Activated CD4-positive, CD25-positive, alpha-beta regulatory T cell treated with anti-CD3 and anti-CD28 coated beads, Interleukin-2, amount 50 U/mL, for 72 hours (primary cell): ENCODE data around the gene METTL21C.

Experiments used
- DNase-seq: peaks from one replicate; pipeline ENCODE4 v3.0.0; 2021

METTL21C gene

GRCh38 chr13:102694937-102695336 is at the start of gene METTL21C:
Gene METTL21C (minus strand): TSS chr13:102695044. CDS start chr13:102694498, 546 bp downstream.
- DNase-seq: no peak

- no peak for DNase-seq
Measured at GRCh38 chr13:102742506-102742905, 47.7 kb upstream of the METTL21C start.

GRCh38 chr13:102742101-102742500 is 47.3 kb upstream of the METTL21C start:
- no peak for DNase-seq

GRCh38 chr13:102729560-102730270 is 34.9 kb upstream of the METTL21C start:
- no peak for DNase-seq

GRCh38 chr13:102726430-102726829 is 31.6 kb upstream of the METTL21C start:
- no peak for DNase-seq

GRCh38 chr13:102724923-102725322 is 30.1 kb upstream of the METTL21C start:
- no peak for DNase-seq

GRCh38 chr13:102721800-102722231 is 27.0 kb upstream of the METTL21C start:
- DNase-seq: no peak

GRCh38 chr13:102718746-102719145 is 23.9 kb upstream of the METTL21C start:
- DNase-seq: no peak

GRCh38 chr13:102715447-102715846 is 20.6 kb upstream of the METTL21C start:
- no peak for DNase-seq

- DNase-seq: no peak
Measured at GRCh38 chr13:102710261-102710679, 15.4 kb upstream of the METTL21C start.

GRCh38 chr13:102709536-102709935 is 14.7 kb upstream of the METTL21C start:
- DNase-seq: no peak

- DNase-seq: no peak
Measured at GRCh38 chr13:102708991-102709390, 14.1 kb upstream of the METTL21C start.

GRCh38 chr13:102708211-102708610 is 13.4 kb upstream of the METTL21C start:
- no peak for DNase-seq

GRCh38 chr13:102707467-102707866 is 12.6 kb upstream of the METTL21C start:
- DNase-seq: no peak

- DNase-seq: no peak
Measured at GRCh38 chr13:102704238-102705058, 9.6 kb upstream of the METTL21C start.

- DNase-seq: no peak
Measured at GRCh38 chr13:102703726-102704035, 8.8 kb upstream of the METTL21C start.

GRCh38 chr13:102702965-102703725 is 8.3 kb upstream of the METTL21C start:
- DNase-seq: no peak

- no peak for DNase-seq
Measured at GRCh38 chr13:102701331-102701730, 6.5 kb upstream of the METTL21C start.

GRCh38 chr13:102700088-102701031 is 5.5 kb upstream of the METTL21C start:
- no peak for DNase-seq

- no peak for DNase-seq
Measured at GRCh38 chr13:102699504-102699903, 4.7 kb upstream of the METTL21C start.

GRCh38 chr13:102698649-102698980 is 3.8 kb upstream of the METTL21C start:
- DNase-seq: no peak

GRCh38 chr13:102697929-102698648 is 3.2 kb upstream of the METTL21C start:
- DNase-seq: no peak
